Bronchial epithelial cell (primary cell): ENCODE data around the gene ST6GALNAC1. TPM values are rescaled to one million over a fixed set of nuclear protein-coding genes. Genes with fewer than 3 reads are reported as not detected.
"Not testable (repeated sequence)": the region's sequence is repeated elsewhere in the genome, so short reads cannot be mapped to it uniquely, and the experiment has no call there.

Experiments used
- DNase-seq: peaks from one replicate; pipeline ENCODE4 v3.0.0-alpha.2; 2010; ENCODE audit warnings: low read depth
- FAIRE-seq: peaks from 2 replicates; lab custom pipeline; 2011; peaks lifted over from hg19 to GRCh38; lab: Jason Lieb, UNC
- H3K27me3 ChIP-seq: 2 replicates; pipeline ENCODE4 v1.5.1; 2011; ENCODE audit warnings: low read length; ENCODE audit not compliant: control insufficient read depth, insufficient read depth
- H3K36me3 ChIP-seq: 2 replicates; pipeline ENCODE4 v1.5.1; 2011; ENCODE audit warnings: low read length; ENCODE audit not compliant: control insufficient read depth, insufficient read depth
- H3K4me3 ChIP-seq: 2 replicates; pipeline ENCODE4 v1.5.1; 2011; ENCODE audit warnings: mild to moderate bottlenecking, low read depth, low read length, control low read depth
- CTCF ChIP-seq: IDR thresholded peaks from 2 replicates; pipeline ENCODE4 v1.5.1; 2011; ENCODE audit warnings: mild to moderate bottlenecking, moderate library complexity, low read length, control low read depth, inconsistent platforms; ENCODE audit not compliant: insufficient read depth, severe bottlenecking
- total RNA-seq: library from RNA; depleted of rRNA; stranded (reverse); fragments of >200 nt; gene quantifications from 2 replicates; pipeline ENCODE4 v1.2.1, GENCODE V29; 2014

The ST6GALNAC1 gene
- total RNA-seq, 1 donor from 2014 or later: 5.0 TPM

- FAIRE-seq: no peak
- no peaks in the 10 kb centered on the region for H3K27me3 ChIP-seq
- no peak for TF ChIP-seq CTCF
- H3K4me3 ChIP-seq: no peak overlapping the region
- no peak for DNase-seq
- H3K36me3 ChIP-seq: no peaks in the 10 kb centered on the region
Observed at GRCh38 chr17:76614912-76615617, 28.5 kb downstream of the ST6GALNAC1 start.

- H3K36me3 ChIP-seq, H3K27me3 ChIP-seq, DNase-seq, FAIRE-seq, H3K4me3 ChIP-seq: not testable (repeated sequence)
Observed at GRCh38 chr17:76614064-76614759, 29.3 kb downstream of the ST6GALNAC1 start.

GRCh38 chr17:76612977-76613851 lies 30.3 kb downstream of the ST6GALNAC1 start:
- Histone ChIP-seq H3K27me3 (no peaks in the 10 kb centered on the region), H3K4me3 (no peak overlapping the region), H3K36me3 (no peaks in the 10 kb centered on the region)
- peak; percentile 46 for TF ChIP-seq CTCF
- DNase-seq (peak; percentile 78), FAIRE-seq (no peak)

GRCh38 chr17:76612465-76612864 lies 31.1 kb downstream of the ST6GALNAC1 start:
- Histone ChIP-seq H3K4me3 (no peak overlapping the region), H3K27me3 (no peaks in the 10 kb centered on the region), H3K36me3 (no peaks in the 10 kb centered on the region)
- FAIRE-seq (no peak), DNase-seq (no peak)
- TF ChIP-seq CTCF: no peak

- no peak overlapping the region for H3K4me3 ChIP-seq
- H3K27me3 ChIP-seq: no peaks in the 10 kb centered on the region
- no peak for TF ChIP-seq CTCF
- no peak for FAIRE-seq
- DNase-seq: no peak
- H3K36me3 ChIP-seq: no peaks in the 10 kb centered on the region
Observed at GRCh38 chr17:76611758-76612157, 31.8 kb downstream of the ST6GALNAC1 start.

- not testable (repeated sequence) for FAIRE-seq, H3K36me3 ChIP-seq, DNase-seq, H3K4me3 ChIP-seq, H3K27me3 ChIP-seq
Observed at GRCh38 chr17:76611080-76611749, 32.3 kb downstream of the ST6GALNAC1 start.

- FAIRE-seq, H3K27me3 ChIP-seq: not testable (repeated sequence)
Observed at GRCh38 chr17:76606685-76607084, 36.9 kb downstream of the ST6GALNAC1 start.

More at GRCh38 chr17:76606685-76607084, 36.9 kb downstream of the ST6GALNAC1 start:
- DNase-seq, H3K36me3 ChIP-seq, H3K4me3 ChIP-seq: not testable (repeated sequence)
